Stimulated activated CD4-positive, alpha-beta T cell treated with anti-CD3 and anti-CD28 coated beads, Interleukin-15, amount 100 ng/mL, for 1 hour (primary cell): ENCODE measurements around the gene ELSPBP1.
"Not testable (repeated sequence)": the region's sequence is repeated elsewhere in the genome, so short reads cannot be mapped to it uniquely, and the experiment has no call there.

Experiments
- DNase-seq, 2 donors: peaks; one replicate each; pipeline ENCODE4 v3.0.0-alpha.2; 2020; ENCODE audit warnings: low read depth in 1 of 2, low spot score in 1 of 2

ELSPBP1 gene

GRCh38 chr19:47994209-47994802 lies at the start of gene ELSPBP1:
Gene ELSPBP1, plus strand, starts transcription at chr19:47994632. Its CDS starts 14,036 bp downstream, at chr19:48008668.
- no peak for DNase-seq

- DNase-seq, result not testable (repeated sequence)
Measured at GRCh38 chr19:47949852-47950521, 44.4 kb upstream of the ELSPBP1 start.

- DNase-seq, result not testable (repeated sequence)
Measured at GRCh38 chr19:47952132-47952531, 42.3 kb upstream of the ELSPBP1 start.

- not testable (repeated sequence) for DNase-seq
Measured at GRCh38 chr19:47955936-47956335, 38.5 kb upstream of the ELSPBP1 start.

- DNase-seq, result no peak
Measured at GRCh38 chr19:47973529-47973928, 20.9 kb upstream of the ELSPBP1 start.

- DNase-seq, result no peak
Measured at GRCh38 chr19:47991191-47991808, 3.1 kb upstream of the ELSPBP1 start.

GRCh38 chr19:47992070-47992469 lies 2.4 kb upstream of the ELSPBP1 start, which contains the start of gene BSPH1:
Gene BSPH1, minus strand, starts transcription at chr19:47992170. Its CDS starts 89 bp downstream, at chr19:47992081.
- no peak for DNase-seq

- no peak for DNase-seq
Measured at GRCh38 chr19:47996230-47996727, 1.8 kb downstream of the ELSPBP1 start.

GRCh38 chr19:47998800-47999199 lies 4.4 kb downstream of the ELSPBP1 start:
- DNase-seq, result no peak

GRCh38 chr19:48000846-48001245 lies 6.4 kb downstream of the ELSPBP1 start:
- no peak for DNase-seq

GRCh38 chr19:48004236-48004635 lies 9.8 kb downstream of the ELSPBP1 start:
- DNase-seq, result no peak

- DNase-seq, result no peak
Measured at GRCh38 chr19:48006762-48007161, 12.3 kb downstream of the ELSPBP1 start.

GRCh38 chr19:48010932-48011758 lies 16.7 kb downstream of the ELSPBP1 start:
- no peak for DNase-seq

GRCh38 chr19:48020686-48021085 lies 26.3 kb downstream of the ELSPBP1 start:
- DNase-seq, result no peak

GRCh38 chr19:48023011-48023410 lies 28.6 kb downstream of the ELSPBP1 start:
- no peak for DNase-seq

GRCh38 chr19:48023518-48023917 lies 29.1 kb downstream of the ELSPBP1 start:
- no peak for DNase-seq

- DNase-seq, result no peak
Measured at GRCh38 chr19:48025480-48025879, 31.0 kb downstream of the ELSPBP1 start.

- no peak for DNase-seq
Measured at GRCh38 chr19:48029431-48029830, 35.0 kb downstream of the ELSPBP1 start.

- no peak for DNase-seq
Measured at GRCh38 chr19:48030073-48030472, 35.6 kb downstream of the ELSPBP1 start.

GRCh38 chr19:48033604-48034003 lies 39.2 kb downstream of the ELSPBP1 start:
- no peak for DNase-seq

- no peak for DNase-seq
Measured at GRCh38 chr19:48036765-48037164, 42.3 kb downstream of the ELSPBP1 start.
